Measurements from ENCODE around the gene ATXN1.

- TF ChIP-seq CTCF (IDR thresholded peaks at IDR 0.05; ENCODE audit: insufficient read depth, low read length) (no peak), GABPA (IDR thresholded peaks at IDR 0.05; ENCODE audit: low read depth) (no peak), POLR2AphosphoS5 (IDR thresholded peaks at IDR 0.05; ENCODE audit: low read depth) (no peak), REST (IDR thresholded peaks at IDR 0.05; ENCODE audit: insufficient replicate concordance, low read depth) (no peak), SPI1 (IDR thresholded peaks at IDR 0.05; ENCODE audit: borderline replicate concordance, low read depth) (no peak)
Observed at GRCh38 chr6:16544521-16544920, 216.7 kb downstream of the ATXN1 start.

Data from HL-60 (cell line).